ENCODE measurements around the gene PIP4K2B. TPM values are rescaled to one million over a fixed set of nuclear protein-coding genes. Genes with fewer than 3 reads are reported as not detected.

The PIP4K2B gene
- total and polyA plus RNA-seq, 2 donors from 2014 or later = 15.3 to 41.2 TPM

DNA sequence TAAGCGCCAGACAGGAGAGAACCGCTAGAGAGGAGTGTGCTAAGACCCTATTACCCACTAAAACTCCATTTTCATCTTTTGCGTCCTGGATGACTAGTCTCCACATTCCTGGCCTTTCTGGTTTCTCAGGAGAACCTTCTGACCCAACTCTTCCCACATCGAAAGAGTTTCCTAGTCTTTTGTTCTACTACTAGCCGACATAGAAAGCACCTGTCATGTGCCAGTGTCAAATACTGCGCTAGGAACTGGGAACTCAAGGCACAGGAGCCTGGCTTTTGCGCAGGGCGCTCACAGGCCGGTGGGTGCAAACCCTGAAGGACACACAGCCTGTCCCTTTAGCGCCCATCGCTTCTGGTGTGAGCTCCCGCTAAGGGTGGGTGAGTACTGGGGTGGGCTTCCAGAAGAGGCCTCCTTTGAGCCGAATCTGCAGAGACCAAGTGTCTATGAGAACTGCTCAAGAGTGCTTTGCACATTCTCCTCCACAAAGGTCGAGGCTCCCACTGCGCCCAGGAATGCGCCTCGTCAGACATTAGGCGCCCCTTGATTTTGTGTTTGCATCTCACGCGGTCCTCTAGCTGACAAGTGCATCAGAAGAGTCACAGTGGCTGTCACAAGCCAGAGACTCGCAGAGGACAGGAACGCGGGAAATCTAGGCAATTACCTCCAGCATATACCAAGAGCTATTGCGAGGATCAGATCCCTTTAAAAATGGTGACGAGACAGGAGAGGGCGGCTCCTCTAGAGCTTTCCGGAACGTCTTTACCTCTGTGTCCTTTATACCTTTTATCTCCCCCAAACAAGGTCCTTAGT lies 48.8 kb downstream of the PIP4K2B start:
- Histone ChIP-seq H3K4me3 (ENCODE audit: low read length in 3 of 3) (peak overlapping the region in 2 of 3 donors; percentile 57 to 100), H3K9ac (ENCODE audit: low read length in 3 of 3) (peak overlapping the region in 1 of 3 donors; percentile 82), H3K27ac (ENCODE audit: low read depth in 2 of 2, low read length in 2 of 2) (peak overlapping the region; percentile 88 to 96), H3K27me3 (ENCODE audit: control insufficient read depth, insufficient read depth, low read length) (no peaks in the 10 kb centered on the region), H3K9me3 (ENCODE audit: control insufficient read depth in 2 of 3, insufficient read depth in 1 of 3, low read length in 3 of 3) (no peaks in the 10 kb centered on the region), H3K36me3 (ENCODE audit: control insufficient read depth in 2 of 3, insufficient read depth in 3 of 3, low read length in 3 of 3) (peaks cover 0 to 4% (median 0%) of the 10 kb centered on the region in 3 donors), H3K4me1 (ENCODE audit: control insufficient read depth in 2 of 3, insufficient read depth in 2 of 3, low read depth in 1 of 3, low read length in 3 of 3) (peaks cover 0 to 45% (median 17%) of the 10 kb centered on the region in 3 donors)
- TF ChIP-seq, protein P1, sequence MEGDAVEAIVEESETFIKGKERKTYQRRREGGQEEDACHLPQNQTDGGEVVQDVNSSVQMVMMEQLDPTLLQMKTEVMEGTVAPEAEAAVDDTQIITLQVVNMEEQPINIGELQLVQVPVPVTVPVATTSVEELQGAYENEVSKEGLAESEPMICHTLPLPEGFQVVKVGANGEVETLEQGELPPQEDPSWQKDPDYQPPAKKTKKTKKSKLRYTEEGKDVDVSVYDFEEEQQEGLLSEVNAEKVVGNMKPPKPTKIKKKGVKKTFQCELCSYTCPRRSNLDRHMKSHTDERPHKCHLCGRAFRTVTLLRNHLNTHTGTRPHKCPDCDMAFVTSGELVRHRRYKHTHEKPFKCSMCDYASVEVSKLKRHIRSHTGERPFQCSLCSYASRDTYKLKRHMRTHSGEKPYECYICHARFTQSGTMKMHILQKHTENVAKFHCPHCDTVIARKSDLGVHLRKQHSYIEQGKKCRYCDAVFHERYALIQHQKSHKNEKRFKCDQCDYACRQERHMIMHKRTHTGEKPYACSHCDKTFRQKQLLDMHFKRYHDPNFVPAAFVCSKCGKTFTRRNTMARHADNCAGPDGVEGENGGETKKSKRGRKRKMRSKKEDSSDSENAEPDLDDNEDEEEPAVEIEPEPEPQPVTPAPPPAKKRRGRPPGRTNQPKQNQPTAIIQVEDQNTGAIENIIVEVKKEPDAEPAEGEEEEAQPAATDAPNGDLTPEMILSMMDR (IDR thresholded peaks at IDR 0.05; ENCODE audit: borderline replicate concordance, extremely low read depth, insufficient read depth) = no peak
- FAIRE-seq (no peak), DNase-seq (peak in 3 of 5 donors; percentile 34 to 62 (median 49))
- intact Hi-C loops (cut with DNase I) = no loop called here

DNA sequence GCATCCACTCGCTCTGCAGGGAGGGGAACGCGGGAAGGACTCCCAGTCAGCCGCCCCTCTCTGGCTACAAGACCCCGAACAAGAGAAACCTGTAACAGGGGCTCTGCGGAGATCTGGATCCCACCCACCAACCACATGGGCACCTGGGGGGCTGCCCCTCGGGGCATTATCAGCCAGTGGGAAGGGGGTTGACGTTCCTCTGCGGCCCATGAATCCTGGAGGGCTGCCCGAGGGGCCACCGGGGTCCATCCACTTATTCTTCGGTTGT lies 49.4 kb downstream of the PIP4K2B start:
- H3K27ac ChIP-seq (ENCODE audit: low read depth in 2 of 2, low read length in 2 of 2) = peak overlapping the region; percentile 88 to 96

DNA sequence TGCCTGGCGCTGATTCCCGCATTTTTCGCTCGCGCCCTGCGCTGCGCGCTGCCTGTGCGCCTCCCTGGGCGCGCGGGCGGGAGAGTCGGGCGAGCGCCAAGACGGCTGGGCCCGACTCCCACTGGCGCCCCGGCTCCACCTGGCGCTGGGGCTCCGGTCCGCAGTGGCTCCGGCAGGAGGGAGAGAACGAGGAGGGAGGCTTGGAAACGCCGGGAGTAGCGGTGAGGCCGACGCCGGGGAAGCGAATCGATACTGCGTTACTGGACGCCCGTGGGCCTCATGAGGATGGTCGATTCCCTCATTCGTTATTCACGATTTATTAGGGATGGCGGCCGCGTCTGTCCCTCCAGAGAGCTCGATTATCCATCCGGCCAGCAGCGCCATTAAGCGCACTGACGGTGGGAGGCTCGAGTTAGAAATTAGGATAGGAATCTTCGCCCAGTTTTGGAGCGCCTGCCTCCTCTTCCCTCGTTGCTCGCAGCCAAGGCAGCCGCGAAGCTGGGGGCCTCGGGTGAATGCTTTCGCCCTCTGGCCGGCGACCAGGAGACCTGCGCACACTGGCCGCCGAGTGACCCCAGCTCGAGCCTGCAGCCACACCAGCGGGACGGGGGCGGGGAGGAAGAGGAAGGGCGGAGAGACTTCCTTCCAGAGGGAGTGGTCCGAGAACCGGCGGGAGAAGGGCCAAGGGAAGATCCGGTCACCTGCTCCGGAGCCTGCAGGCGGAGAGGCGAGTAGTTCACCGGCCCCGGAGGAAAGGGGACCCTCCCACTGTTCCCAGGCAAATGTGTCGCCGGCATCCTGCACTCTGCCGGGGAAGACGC lies 49.9 kb downstream of the PIP4K2B start:
- Histone ChIP-seq H3K9me3 (ENCODE audit: control insufficient read depth in 2 of 3, insufficient read depth in 1 of 3, low read length in 3 of 3) (no peaks in the 10 kb centered on the region), H3K4me1 (ENCODE audit: control insufficient read depth in 2 of 3, insufficient read depth in 2 of 3, low read depth in 1 of 3, low read length in 3 of 3) (peaks cover 0 to 44% (median 17%) of the 10 kb centered on the region in 3 donors), H3K27ac (ENCODE audit: low read depth in 2 of 2, low read length in 2 of 2) (peak overlapping the region; percentile 88 to 96), H3K9ac (ENCODE audit: low read length in 3 of 3) (peak overlapping the region; percentile 51 to 82 (median 54)), H3K27me3 (ENCODE audit: control insufficient read depth, insufficient read depth, low read length) (no peaks in the 10 kb centered on the region), H3K4me3 (ENCODE audit: low read length in 3 of 3) (peak overlapping the region; percentile 63 to 100 (median 67)), H3K36me3 (ENCODE audit: control insufficient read depth in 2 of 3, insufficient read depth in 3 of 3, low read length in 3 of 3) (peaks cover 0 to under 1% (median 0%) of the 10 kb centered on the region in 3 donors)
- intact Hi-C loops (cut with DNase I) = no loop called here
- no peak for FAIRE-seq
- TF ChIP-seq, protein P1 (IDR thresholded peaks at IDR 0.05; ENCODE audit: borderline replicate concordance, extremely low read depth, insufficient read depth) = peak; percentile 10
- peak; percentile 88 to 97 (median 92) for DNase-seq

More for the DNA sequence above, 49.4 kb downstream of the PIP4K2B start:
- intact Hi-C loops (cut with DNase I) = no loop called here
- no peaks in the 10 kb centered on the region for H3K9me3 ChIP-seq (ENCODE audit: control insufficient read depth in 2 of 3, insufficient read depth in 1 of 3, low read length in 3 of 3)
- TF ChIP-seq, protein P1 (IDR thresholded peaks at IDR 0.05; ENCODE audit: borderline replicate concordance, extremely low read depth, insufficient read depth) = no peak
- peak overlapping the region in 2 of 3 donors; percentile 8 to 82 for H3K9ac ChIP-seq (ENCODE audit: low read length in 3 of 3)
- peaks cover 0 to 4% (median 0%) of the 10 kb centered on the region in 3 donors for H3K36me3 ChIP-seq (ENCODE audit: control insufficient read depth in 2 of 3, insufficient read depth in 3 of 3, low read length in 3 of 3)
- no peaks in the 10 kb centered on the region for H3K27me3 ChIP-seq (ENCODE audit: control insufficient read depth, insufficient read depth, low read length)
- FAIRE-seq = no peak
- H3K4me3 ChIP-seq (ENCODE audit: low read length in 3 of 3) = peak overlapping the region; percentile 42 to 100 (median 63)
- peaks cover 0 to 46% (median 17%) of the 10 kb centered on the region in 3 donors for H3K4me1 ChIP-seq (ENCODE audit: control insufficient read depth in 2 of 3, insufficient read depth in 2 of 3, low read depth in 1 of 3, low read length in 3 of 3)
- DNase-seq = no peak

Measured in kidney (tissue), 14 donors.